Neural crest cell (in vitro differentiated cells): ENCODE results near the gene DTNBP1. TPM values are rescaled to one million over a fixed set of nuclear protein-coding genes. Genes with fewer than 3 reads are reported as not detected.
"Not testable (repeated sequence)": the region's sequence is repeated elsewhere in the genome, so short reads cannot be mapped to it uniquely, and the experiment has no call there.

Experiments
- DNase-seq: peaks from one replicate; pipeline ENCODE4 v3.0.0; 2021; ENCODE audit warnings: low read depth, mixed read lengths, low spot score
- H3K27ac Mint-ChIP-seq: one replicate; pipeline ENCODE4 v1.8.0; 2021; ENCODE audit warnings: mild to moderate bottlenecking, mixed read lengths; ENCODE audit not compliant: unreplicated experiment
- H3K27me3 Mint-ChIP-seq: 2 replicates; pipeline ENCODE4 v1.8.0; 2021; ENCODE audit warnings: low read depth, mild to moderate bottlenecking, mixed read lengths
- H3K36me3 Mint-ChIP-seq: 2 replicates; pipeline ENCODE4 v1.8.0; 2021; ENCODE audit warnings: low read depth, mild to moderate bottlenecking, mixed read lengths
- H3K4me1 Mint-ChIP-seq: 2 replicates; pipeline ENCODE4 v1.8.0; 2021; ENCODE audit warnings: mixed read lengths
- H3K4me3 Mint-ChIP-seq: one replicate; pipeline ENCODE4 v1.8.0; 2021; ENCODE audit warnings: mild to moderate bottlenecking, mixed read lengths
- H3K9me3 Mint-ChIP-seq: 2 replicates; pipeline ENCODE4 v1.8.0; 2021; ENCODE audit warnings: mixed read lengths
- CTCF ChIP-seq: fragments of 200-600 bp; sonication (generic); conservative IDR thresholded peaks from 2 replicates; pipeline ENCODE4 v1.5.0; 2021; ENCODE audit warnings: antibody characterized with exemption, mild to moderate bottlenecking
- total RNA-seq: library from RNA; stranded (reverse); gene quantifications from 2 replicates; pipeline ENCODE4 v1.2.1, GENCODE V29; 2021

Gene DTNBP1
- total RNA-seq, 1 donor from 2014 or later = 13.5 TPM

GRCh38 chr6:15674690-15675386, 12.0 kb upstream of the DTNBP1 start:
- Mint-ChIP-seq H3K4me3 (no peak overlapping the region), H3K4me1 (peaks cover 17% of the 10 kb centered on the region), H3K27ac (no peak overlapping the region), H3K36me3 (no peaks in the 10 kb centered on the region), H3K27me3 (peaks cover 76% of the 10 kb centered on the region), H3K9me3 (no peaks in the 10 kb centered on the region)
- DNase-seq = no peak
- TF ChIP-seq CTCF = no peak

GRCh38 chr6:15673666-15674065, 10.8 kb upstream of the DTNBP1 start:
- no peaks in the 10 kb centered on the region for H3K9me3 Mint-ChIP-seq
- H3K27me3 Mint-ChIP-seq = peaks cover 80% of the 10 kb centered on the region
- TF ChIP-seq CTCF = no peak
- no peak overlapping the region for H3K27ac Mint-ChIP-seq
- no peak overlapping the region for H3K4me3 Mint-ChIP-seq
- no peaks in the 10 kb centered on the region for H3K36me3 Mint-ChIP-seq
- peaks cover 17% of the 10 kb centered on the region for H3K4me1 Mint-ChIP-seq
- DNase-seq = no peak

GRCh38 chr6:15672818-15673217, 10.0 kb upstream of the DTNBP1 start:
- Mint-ChIP-seq H3K4me3 (no peak overlapping the region), H3K36me3 (no peaks in the 10 kb centered on the region), H3K4me1 (peaks cover 17% of the 10 kb centered on the region), H3K27me3 (peaks cover 80% of the 10 kb centered on the region), H3K9me3 (no peaks in the 10 kb centered on the region), H3K27ac (no peak overlapping the region)
- DNase-seq = no peak
- TF ChIP-seq CTCF = no peak

GRCh38 chr6:15672291-15672690, 9.5 kb upstream of the DTNBP1 start:
- H3K36me3 Mint-ChIP-seq = no peaks in the 10 kb centered on the region
- no peak overlapping the region for H3K4me3 Mint-ChIP-seq
- DNase-seq = no peak
- peaks cover 81% of the 10 kb centered on the region for H3K27me3 Mint-ChIP-seq
- no peak overlapping the region for H3K27ac Mint-ChIP-seq
- no peaks in the 10 kb centered on the region for H3K9me3 Mint-ChIP-seq
- H3K4me1 Mint-ChIP-seq = peaks cover 17% of the 10 kb centered on the region
- no peak for TF ChIP-seq CTCF

- no peak for DNase-seq
- TF ChIP-seq CTCF = no peak
- Mint-ChIP-seq H3K9me3 (no peaks in the 10 kb centered on the region), H3K36me3 (no peaks in the 10 kb centered on the region), H3K27me3 (peaks cover 85% of the 10 kb centered on the region), H3K4me1 (no peaks in the 10 kb centered on the region), H3K4me3 (no peak overlapping the region), H3K27ac (no peak overlapping the region)
Observed at GRCh38 chr6:15668918-15669317, 6.1 kb upstream of the DTNBP1 start.

GRCh38 chr6:15666896-15667295, 4.1 kb upstream of the DTNBP1 start:
- H3K27me3 Mint-ChIP-seq = peaks cover 73% of the 10 kb centered on the region
- H3K9me3 Mint-ChIP-seq = not testable (repeated sequence)

More at GRCh38 chr6:15666896-15667295, 4.1 kb upstream of the DTNBP1 start:
- DNase-seq, H3K27ac Mint-ChIP-seq, H3K36me3 Mint-ChIP-seq, H3K4me1 Mint-ChIP-seq, H3K4me3 Mint-ChIP-seq: not testable (repeated sequence)
